GM18907 (cell line): ENCODE data around the gene TMPRSS9.
"Not testable (repeated sequence)": the region's sequence is repeated elsewhere in the genome, so short reads cannot be mapped to it uniquely, and the experiment has no call there.

Source experiments
- ATAC-seq: cut with Tn5 transposase; IDR thresholded peaks from one replicate; pipeline ENCODE4 v1.9.1; 2021; ENCODE audit warnings: mild to moderate bottlenecking, moderate library complexity; ENCODE audit not compliant: unreplicated experiment

TMPRSS9 gene

DNA sequence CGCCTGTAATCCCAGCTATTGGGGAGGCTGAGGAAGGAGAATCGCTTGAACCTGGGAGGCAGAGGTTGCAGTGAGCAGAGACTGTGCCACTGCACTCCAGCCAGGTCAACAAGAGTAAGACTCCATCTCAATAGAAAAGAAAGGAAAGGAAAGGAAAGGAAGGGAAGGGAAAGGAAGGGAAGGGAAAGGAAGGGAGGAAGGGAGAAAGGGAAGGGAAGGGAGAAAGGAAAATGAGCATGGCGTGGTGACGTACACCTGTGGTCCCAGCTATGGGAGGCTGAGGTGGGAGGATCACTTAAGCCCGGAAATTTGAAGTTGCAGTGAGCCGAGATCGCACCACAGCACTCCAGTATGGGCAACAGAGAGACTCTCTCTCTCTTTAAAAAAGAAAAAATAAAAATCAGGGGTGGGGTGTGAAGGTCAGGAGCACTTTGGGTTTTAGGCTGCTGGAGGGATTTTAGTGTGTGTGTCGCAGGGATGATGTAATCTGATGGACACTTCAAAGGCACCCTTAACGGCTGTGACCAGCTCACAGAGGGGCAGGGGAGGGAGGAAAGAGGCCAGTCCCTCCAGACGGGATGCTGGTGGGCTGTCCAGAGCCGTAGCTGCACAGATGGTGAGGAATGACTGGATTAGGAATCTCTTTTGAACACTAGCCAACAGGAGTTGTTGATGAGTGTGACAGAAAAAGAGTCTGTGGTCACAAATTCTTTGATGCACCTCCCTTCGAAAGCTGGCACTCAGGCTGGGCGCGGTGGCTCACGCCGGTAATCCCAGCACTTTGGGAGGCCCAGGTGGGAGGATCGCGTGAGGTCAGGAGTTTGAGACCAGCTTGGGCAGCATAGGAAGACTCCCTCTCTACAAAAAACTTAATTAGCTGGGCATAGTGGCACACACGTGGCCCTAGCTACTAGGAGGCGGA lies 27.6 kb downstream of the TMPRSS9 start:
- no peak for ATAC-seq

DNA sequence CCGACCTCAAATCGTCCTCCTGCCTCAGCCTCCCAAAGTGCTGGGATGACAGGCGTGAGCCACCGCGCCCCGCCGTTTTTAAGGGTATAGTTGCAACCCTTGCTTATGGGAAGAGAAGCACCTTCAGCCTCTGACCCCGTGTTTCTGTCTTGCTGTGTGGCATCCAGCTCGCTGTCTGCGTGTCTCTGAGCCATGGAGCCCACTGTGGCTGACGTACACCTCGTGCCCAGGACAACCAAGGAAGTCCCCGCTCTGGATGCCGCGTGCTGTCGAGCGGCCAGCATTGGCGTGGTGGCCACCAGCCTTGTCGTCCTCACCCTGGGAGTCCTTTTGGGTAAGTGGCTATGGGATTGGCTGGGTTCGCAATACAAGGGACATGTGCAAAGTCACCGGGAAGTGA lies 29.5 kb downstream of the TMPRSS9 start:
- no peak for ATAC-seq

DNA sequence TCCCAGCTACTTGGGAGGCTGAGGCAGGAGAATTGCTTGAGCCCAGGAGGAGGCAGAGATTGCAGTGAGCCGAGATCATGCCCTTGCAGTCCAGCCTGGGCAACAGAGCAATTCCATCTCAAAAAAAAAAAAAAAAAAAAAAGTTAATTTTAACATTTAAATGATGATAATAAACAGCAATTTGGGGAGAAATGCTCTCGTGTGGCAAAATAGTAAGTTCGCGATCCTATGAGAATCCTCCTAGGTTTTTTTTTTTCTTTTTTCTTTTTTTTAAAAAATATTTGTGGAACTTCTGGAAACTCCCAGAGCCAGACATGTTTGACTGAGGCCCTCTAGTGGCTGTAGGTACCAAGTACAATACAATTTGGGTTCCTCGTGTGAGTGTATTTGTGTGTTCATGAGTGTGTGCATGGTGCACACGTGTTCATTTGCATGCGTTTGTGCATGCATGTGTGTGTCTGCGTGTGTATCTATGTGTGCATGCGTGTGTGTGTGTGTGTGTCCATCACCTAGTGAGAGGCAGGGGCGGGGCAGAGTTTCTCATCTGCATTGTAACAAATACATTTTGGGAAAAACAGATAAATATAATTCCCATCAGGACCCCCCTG lies 31.2 kb downstream of the TMPRSS9 start:
- ATAC-seq: no peak

DNA sequence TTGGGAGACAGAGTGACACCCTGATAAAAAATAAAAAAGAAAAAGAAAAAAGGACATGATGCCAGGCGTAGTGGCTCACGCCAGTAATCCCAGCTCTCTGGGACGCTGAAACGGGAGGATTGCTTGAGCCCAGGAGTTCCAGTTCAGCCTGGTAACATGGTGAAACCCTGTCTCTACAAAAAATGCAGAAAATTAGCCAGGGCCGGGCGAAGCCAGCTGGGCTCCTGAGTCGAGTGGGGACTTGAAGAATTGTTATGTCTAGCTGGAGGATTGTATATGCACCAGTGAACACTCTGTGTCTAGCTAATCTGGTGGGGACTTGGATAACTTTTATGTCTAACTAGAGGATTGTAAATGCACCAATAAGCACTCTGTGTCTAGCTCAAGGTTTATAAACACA lies 32.3 kb downstream of the TMPRSS9 start:
- no peak for ATAC-seq

DNA sequence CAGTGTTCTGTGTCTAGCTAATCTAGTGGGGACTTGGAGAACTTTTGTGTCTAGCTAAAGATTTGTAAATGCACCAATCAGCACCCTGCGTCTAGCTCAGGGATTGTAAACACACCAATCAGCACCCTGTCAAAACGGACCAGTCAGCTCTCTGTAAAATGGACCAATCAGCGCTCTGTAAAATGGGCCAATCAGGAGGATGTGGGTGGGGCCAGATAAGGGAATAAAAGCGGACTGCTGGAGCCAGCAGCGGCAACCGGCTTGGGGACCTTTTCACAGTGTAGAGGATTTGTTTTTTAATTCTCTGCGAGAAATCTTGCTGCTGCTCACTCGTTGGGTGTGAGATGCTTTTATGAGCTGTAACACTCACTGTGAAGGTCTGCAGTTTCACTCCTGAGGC lies 32.8 kb downstream of the TMPRSS9 start:
- ATAC-seq: not testable (repeated sequence)

DNA sequence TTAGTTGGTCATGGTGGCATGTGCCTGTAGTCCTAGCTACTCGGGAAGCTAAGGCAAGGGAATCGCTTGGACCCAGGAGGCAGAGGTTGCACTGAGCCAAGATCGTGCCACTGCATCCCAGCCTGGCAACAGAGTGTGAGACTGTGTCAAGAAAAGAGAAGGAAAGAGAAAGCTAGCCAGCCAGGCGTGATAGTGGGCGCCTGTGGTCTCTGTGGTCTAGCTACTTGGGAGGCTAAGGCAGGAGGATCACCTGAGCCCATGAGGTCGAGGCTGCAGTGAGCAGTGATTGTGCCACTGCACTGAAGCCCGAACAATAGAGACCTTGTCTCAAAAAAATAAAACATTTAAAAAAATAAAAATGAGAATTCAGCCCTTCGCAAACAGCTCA lies 34.0 kb downstream of the TMPRSS9 start:
- ATAC-seq: no peak

DNA sequence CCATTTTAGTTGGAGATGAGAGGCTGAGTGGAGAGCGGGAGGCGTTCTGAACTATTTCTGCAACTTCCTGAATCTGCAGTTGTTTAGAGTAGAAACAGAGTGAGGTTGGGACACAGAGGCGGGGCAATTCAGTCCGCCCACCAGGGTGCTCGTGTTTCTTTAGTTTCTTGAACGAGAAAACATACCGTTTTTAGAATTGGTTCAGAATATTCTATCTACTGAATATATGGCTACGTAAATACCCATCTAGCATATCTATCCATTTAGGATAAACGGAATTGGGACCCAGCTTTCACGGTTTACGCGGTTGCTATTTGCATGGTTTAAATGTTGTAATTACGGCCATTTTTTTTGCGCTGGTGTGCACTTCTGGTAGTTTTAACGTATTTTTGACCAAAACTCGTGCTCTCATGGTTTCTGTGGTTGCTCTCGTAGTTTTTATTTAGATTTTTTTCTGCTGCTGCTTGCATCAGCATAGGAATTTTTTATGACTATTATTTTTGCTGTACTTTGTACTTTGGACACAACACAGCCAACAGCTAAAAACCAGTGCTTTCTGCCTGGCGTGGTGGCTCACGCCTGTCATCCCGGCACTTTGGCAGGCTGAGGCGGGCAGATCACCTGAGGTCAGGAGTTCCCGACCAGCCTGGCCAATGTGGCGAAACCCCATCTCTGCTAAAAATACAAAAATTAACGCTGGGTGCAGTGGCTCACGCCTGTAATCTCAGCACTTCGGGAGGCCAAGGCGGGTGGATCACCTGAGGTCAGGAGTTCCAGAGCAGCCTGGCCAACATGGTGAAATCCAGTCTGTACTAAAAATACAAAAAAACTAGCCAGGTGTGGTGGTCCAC lies 34.6 kb downstream of the TMPRSS9 start:
- ATAC-seq: no peak

DNA sequence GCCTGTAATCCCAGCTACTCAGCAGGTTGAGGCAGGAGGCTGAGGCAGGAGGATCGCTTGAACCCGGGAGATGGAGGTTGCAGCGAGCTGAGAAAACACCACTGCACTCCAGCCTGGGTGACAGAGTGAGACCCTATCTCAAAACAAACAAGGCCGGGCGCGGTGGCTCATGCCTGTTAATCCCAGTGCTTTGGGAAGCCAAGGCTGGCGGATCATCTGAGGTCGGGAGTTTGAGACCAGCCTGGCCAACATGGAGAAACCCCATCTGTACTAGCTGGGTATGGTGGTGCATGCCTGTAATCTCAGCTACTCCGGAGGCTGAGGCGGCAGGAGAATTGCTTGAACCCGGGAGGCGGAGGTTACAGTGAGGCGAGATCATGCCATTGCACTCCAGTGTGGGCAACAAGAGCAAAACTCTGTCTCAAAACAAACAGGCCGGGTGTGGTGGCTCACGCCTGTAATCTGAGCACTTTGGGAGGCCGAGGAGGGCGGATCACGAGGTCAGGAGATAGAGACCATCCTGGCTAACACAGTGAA lies 35.3 kb downstream of the TMPRSS9 start:
- not testable (repeated sequence) for ATAC-seq

DNA sequence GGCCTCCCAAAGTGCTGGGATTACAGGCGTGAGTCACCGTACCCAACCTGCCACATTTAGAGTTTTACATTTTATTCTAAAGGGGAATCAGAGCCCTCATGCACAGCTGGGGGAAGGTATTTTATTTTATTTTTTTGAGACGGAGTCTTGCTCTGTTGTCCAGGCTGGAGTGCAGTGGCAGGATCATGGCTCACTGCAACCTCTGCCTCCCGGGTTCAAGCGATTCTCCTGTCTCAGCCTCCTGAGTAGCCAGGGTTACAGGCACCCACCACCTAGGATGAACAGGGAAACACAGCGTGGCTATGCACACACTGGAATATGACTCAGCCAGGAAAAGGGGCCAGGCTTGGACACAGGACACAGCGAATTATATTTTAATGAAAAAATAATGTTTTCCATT lies 37.1 kb downstream of the TMPRSS9 start:
- ATAC-seq: not testable (repeated sequence)

DNA sequence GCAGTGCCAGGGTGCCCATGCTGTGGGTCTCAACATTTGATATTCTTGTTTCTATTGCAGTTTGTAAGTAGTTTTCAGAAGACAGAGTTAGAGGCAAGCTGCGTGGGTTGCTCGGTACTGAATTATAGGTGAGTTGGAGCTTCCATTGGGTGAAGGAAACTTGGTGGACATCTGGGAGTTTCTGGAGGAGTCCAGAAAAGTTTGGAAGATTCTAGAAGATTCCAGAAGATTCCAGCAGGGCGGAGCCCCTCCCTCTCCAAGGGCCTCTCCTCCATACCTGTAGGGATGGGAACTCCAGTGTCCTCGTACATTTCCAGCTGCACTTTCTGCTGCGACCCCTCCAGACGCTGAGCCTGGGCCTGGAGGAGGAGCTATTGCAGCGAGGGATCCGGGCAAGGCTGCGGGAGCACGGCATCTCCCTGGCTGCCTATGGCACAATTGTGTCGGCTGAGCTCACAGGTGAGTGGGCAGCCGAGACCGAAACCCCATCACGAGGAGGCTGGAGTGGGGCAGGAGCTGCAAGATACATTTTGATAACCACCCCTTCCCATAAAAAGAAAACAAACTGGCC lies 38.8 kb downstream of the TMPRSS9 start:
- no peak for ATAC-seq

DNA sequence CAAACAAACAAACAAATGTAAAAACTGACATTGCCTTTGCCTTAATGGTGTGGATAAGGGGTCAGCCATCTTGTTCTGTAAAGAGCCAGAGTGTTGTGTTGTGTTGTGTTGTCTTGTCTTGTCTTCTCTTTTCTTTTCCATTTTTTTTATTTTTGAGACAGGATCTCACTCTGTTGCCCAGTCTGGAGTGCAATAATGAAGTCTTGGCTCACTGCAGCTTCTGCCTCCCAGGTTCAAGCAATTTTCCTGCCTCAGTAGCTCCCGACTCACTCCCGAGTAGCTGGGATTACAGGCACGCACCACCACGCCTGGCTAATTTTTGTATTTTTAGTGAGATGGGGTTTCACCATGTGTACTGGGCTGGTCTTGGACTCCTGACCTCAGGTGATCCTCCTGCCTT lies 39.5 kb downstream of the TMPRSS9 start:
- no peak for ATAC-seq

DNA sequence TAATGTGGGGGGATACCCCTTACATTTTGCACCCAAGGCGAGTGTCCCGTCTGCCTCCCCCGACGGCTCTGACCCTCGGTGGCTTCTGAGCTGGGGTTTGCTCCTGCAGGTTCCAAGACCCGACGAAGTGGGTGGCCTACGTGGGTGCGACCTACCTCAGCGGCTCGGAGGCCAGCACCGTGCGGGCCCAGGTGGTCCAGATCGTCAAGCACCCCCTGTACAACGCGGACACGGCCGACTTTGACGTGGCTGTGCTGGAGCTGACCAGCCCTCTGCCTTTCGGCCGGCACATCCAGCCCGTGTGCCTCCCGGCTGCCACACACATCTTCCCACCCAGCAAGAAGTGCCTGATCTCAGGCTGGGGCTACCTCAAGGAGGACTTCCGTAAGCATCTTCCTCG lies 48.2 kb downstream of the TMPRSS9 start:
- ATAC-seq: no peak

DNA sequence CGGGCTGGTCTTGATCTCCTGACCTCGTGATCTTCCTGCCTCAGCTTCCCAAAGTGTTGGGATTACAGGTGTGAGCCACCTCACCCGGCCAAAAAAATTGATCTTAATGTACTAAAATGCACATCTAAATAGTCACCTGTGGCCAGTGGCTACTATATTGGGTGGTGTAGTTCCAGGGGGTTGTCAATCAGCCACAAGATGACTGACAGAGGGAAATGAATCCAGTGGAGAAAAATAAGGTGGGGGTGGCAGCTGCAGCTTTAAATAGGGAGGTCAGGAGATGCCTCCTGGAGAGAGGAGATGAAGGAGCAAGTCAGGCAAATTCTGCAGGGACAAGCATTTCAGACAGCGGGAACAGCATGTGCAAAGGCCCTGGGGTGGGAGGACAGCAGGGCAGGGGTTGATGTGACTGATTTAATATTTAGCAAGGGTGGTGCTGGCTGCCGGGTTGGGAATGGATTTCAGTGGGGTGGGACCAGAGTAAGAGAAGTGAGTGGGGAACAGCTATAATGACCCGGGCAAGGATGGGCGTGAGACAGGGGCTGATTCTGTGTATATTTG lies 49.4 kb downstream of the TMPRSS9 start:
- ATAC-seq: no peak

DNA sequence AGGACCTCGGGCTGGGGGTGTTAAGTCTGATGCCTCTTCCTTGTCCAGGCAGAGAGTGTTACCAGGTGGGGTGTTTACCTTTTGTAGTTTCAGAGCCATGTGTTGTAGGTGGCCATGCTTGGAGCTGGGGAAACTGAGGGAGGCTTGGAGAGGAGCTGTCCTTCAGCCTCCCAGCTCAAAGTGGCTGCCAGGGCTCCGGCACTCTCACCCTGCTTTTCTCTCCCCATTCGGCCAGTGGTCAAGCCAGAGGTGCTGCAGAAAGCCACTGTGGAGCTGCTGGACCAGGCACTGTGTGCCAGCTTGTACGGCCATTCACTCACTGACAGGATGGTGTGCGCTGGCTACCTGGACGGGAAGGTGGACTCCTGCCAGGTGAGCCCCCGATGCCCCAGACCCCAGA lies 50.0 kb downstream of the TMPRSS9 start:
- no peak for ATAC-seq

DNA sequence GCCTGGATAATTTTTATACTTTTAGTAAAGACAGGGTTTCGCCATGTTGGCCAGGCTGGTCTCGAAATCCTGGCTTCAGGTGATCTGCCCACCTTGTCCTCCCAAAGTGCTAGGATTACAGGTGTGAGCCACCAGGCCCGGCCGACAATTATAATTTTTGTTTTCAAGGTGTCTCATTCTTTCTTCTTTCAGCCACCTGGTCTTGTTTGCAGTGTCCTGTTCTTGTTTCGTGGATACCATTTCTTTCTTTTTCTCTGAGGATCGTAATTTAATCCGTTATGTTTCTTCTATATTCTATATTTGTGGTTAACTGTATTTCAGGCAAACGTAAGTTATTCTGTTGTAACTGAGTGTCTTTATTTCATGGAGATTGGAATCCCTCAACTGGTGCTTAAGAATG lies 51.6 kb downstream of the TMPRSS9 start:
- ATAC-seq: no peak

DNA sequence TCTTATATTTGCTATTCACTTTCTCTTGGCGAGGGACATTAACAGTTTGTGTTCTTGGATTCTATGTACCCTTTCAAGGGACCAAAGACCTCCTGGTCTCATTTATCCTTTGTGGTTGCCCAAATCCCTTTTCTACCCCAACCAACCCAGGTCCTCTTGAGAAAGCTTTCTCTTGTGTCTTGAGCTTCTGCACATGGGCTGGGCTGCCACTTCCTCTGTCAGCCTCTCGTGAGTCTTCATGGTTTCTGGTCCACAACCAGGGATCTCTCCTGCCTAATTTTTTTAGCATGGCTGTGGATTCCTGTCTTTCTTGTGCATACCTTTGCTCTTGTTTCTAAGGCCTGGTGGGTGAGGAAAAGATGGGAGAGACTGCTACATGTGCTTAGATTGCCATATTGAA lies 52.4 kb downstream of the TMPRSS9 start:
- ATAC-seq: no peak

DNA sequence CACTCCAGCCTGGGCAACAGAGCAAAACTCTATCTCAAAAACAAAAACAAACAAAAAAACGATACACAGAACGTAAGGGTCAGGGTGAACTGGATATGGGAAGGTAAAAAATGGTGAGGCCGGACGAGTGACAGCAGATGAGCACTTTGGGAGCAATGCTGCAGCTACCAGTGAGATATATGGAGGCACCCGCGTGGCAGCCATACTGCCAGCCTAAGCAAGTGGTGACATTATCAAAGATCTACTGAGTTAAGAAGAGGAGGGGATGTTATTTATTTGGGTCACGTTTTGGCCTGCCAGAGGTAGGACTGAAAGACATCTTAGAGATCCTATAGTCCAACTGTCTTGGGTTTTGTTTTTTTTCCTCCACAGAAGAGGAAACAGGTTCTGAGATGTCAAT lies 53.1 kb downstream of the TMPRSS9 start:
- no peak for ATAC-seq

DNA sequence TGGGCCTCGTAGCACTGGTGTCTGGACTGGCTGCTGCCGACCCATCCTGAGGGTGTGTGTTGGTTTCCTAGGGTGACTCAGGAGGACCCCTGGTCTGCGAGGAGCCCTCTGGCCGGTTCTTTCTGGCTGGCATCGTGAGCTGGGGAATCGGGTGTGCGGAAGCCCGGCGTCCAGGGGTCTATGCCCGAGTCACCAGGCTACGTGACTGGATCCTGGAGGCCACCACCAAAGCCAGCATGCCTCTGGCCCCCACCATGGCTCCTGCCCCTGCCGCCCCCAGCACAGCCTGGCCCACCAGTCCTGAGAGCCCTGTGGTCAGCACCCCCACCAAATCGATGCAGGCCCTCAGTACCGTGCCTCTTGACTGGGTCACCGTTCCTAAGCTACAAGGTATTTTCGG lies 53.6 kb downstream of the TMPRSS9 start:
- no peak for ATAC-seq

DNA sequence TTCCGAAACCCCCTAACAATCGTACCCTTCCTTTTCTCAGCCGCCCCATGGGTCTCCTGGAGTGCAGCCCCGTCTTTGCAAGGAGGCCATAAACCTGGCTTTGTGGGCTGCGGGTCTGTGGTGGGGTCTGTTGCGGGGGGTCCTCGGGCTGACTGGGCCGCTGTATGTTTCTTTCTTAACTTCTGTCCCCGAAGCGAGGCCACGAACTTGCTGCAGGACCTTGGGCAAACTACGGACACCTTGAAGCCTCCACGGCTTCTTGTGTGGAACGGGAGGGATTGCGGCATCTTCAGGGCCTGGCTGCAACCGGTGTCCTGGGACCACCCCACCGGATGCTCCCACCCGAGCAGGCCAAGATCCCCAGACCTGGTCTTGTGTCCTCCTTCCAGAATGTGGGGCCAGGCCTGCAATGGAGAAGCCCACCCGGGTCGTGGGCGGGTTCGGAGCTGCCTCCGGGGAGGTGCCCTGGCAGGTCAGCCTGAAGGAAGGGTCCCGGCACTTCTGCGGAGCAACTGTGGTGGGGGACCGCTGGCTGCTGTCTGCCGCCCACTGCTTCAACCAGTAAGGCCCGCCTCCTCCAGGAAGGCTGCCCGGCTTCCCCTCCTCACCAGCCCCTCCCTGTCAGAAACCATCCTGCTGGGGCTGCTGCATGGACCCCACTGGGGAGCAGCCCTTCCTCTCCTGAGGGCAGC lies 55.4 kb downstream of the TMPRSS9 start:
- ATAC-seq: no peak

DNA sequence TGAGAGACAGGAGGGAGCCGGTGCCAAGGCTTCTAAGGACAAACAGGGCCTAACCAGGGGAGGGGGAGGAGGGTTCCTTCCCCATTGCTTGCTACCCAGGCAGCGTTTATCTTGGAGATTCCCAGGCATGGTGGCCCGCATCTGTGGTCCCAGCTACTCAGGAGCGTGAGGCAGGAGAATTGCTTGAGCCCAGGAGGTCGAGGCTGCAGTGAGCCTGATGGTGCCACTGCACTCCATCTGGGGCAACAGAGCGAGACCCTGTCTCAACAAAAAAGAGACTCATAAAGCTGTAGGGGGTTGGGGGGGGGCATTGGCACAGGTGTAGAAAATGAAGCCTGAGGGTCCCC lies 55.9 kb downstream of the TMPRSS9 start:
- ATAC-seq: no peak
